PC-9 (cell line): ENCODE results near the gene LCK.

Experiments
- EZH2 ChIP-seq: fragments of 200-600 bp; sonication (generic); IDR thresholded peaks from 2 replicates; pipeline ENCODE4 v1.8.0; 2017; ENCODE audit warnings: antibody characterized with exemption, low read depth
- TF ChIP-seq, protein P1 (sequence below): fragments of 200-600 bp; sonication (generic); conservative IDR thresholded peaks from 2 replicates; pipeline ENCODE4 v1.6.1; 2017; ENCODE audit warnings: mixed run types, antibody characterized with exemption, mild to moderate bottlenecking, moderate library complexity

GRCh38 chr1:32335535-32335789 is 84.4 kb downstream of the LCK start:
- TF ChIP-seq, protein P1, sequence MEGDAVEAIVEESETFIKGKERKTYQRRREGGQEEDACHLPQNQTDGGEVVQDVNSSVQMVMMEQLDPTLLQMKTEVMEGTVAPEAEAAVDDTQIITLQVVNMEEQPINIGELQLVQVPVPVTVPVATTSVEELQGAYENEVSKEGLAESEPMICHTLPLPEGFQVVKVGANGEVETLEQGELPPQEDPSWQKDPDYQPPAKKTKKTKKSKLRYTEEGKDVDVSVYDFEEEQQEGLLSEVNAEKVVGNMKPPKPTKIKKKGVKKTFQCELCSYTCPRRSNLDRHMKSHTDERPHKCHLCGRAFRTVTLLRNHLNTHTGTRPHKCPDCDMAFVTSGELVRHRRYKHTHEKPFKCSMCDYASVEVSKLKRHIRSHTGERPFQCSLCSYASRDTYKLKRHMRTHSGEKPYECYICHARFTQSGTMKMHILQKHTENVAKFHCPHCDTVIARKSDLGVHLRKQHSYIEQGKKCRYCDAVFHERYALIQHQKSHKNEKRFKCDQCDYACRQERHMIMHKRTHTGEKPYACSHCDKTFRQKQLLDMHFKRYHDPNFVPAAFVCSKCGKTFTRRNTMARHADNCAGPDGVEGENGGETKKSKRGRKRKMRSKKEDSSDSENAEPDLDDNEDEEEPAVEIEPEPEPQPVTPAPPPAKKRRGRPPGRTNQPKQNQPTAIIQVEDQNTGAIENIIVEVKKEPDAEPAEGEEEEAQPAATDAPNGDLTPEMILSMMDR: no peak
- TF ChIP-seq EZH2: no peak
